ENCODE data around the gene CNGA3. TPM values are rescaled to one million over a fixed set of nuclear protein-coding genes. Genes with fewer than 3 reads are reported as not detected.
A peak's percentile ranks its signal among the peaks of the same experiment; 100 is the strongest.

CNGA3 gene
- total and polyA plus RNA-seq, 2 of the 8 experiments (the other 6 are each of a cell fraction or from before 2014, with no cell fraction given), result 0.02 TPM; not detected in 1

GRCh38 chr2:98385050-98385699 is 38.9 kb downstream of the CNGA3 start (continued):
- TF ChIP-seq, protein P1, sequence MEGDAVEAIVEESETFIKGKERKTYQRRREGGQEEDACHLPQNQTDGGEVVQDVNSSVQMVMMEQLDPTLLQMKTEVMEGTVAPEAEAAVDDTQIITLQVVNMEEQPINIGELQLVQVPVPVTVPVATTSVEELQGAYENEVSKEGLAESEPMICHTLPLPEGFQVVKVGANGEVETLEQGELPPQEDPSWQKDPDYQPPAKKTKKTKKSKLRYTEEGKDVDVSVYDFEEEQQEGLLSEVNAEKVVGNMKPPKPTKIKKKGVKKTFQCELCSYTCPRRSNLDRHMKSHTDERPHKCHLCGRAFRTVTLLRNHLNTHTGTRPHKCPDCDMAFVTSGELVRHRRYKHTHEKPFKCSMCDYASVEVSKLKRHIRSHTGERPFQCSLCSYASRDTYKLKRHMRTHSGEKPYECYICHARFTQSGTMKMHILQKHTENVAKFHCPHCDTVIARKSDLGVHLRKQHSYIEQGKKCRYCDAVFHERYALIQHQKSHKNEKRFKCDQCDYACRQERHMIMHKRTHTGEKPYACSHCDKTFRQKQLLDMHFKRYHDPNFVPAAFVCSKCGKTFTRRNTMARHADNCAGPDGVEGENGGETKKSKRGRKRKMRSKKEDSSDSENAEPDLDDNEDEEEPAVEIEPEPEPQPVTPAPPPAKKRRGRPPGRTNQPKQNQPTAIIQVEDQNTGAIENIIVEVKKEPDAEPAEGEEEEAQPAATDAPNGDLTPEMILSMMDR (IDR thresholded peaks at IDR 0.05; ENCODE audit: control extremely low read depth in 1 of 3, insufficient read depth in 1 of 3, low read depth in 1 of 3, low read length in 3 of 3), result peak; percentile 98 to 100 (median 99)
- TF ChIP-seq EGR1 (IDR thresholded peaks at IDR 0.05; ENCODE audit: borderline replicate concordance, low read depth, low read length) (no peak), FOSL1 (IDR thresholded peaks at IDR 0.05; ENCODE audit: insufficient read depth, low read depth, low read length) (no peak), KDM5A (IDR thresholded peaks at IDR 0.05; ENCODE audit: low read length) (no peak), RBBP5 (IDR thresholded peaks at IDR 0.05; ENCODE audit: borderline replicate concordance, low read depth, low read length) (no peak), CREB1 (IDR thresholded peaks at IDR 0.05) (no peak), KDM4A (IDR thresholded peaks at IDR 0.05; ENCODE audit: low read depth, low read length, severe bottlenecking) (no peak), CHD7 (IDR thresholded peaks at IDR 0.05; ENCODE audit: insufficient replicate concordance, low read length) (no peak)
